Progenitor cell of endocrine pancreas (in vitro differentiated cells): ENCODE results near the gene PARK7. TPM values are rescaled to one million over a fixed set of nuclear protein-coding genes. Genes with fewer than 3 reads are reported as not detected.

ENCODE experiments used
- DNase-seq: peaks from one replicate; pipeline ENCODE4 v3.0.0; 2021; ENCODE audit warnings: low spot score; ENCODE audit not compliant: unreplicated experiment
- H3K27ac Mint-ChIP-seq: 2 replicates; pipeline ENCODE4 v1.8.0; 2021; ENCODE audit warnings: mild to moderate bottlenecking, moderate library complexity, mixed read lengths
- H3K27me3 Mint-ChIP-seq: 2 replicates; pipeline ENCODE4 v1.8.0; 2021; ENCODE audit warnings: mixed read lengths
- H3K36me3 Mint-ChIP-seq: 2 replicates; pipeline ENCODE4 v1.8.0; 2022; ENCODE audit warnings: mixed read lengths; ENCODE audit not compliant: insufficient read depth
- H3K4me1 Mint-ChIP-seq: 2 replicates; pipeline ENCODE4 v1.8.0; 2021; ENCODE audit warnings: low read depth, mixed read lengths
- H3K4me3 Mint-ChIP-seq: 2 replicates; pipeline ENCODE4 v1.8.0; 2021; ENCODE audit warnings: low read depth, mild to moderate bottlenecking, moderate library complexity, mixed read lengths
- H3K9me3 Mint-ChIP-seq: 2 replicates; pipeline ENCODE4 v1.8.0; 2021; ENCODE audit warnings: low read depth, mixed read lengths
- total RNA-seq: library from RNA; stranded (reverse); gene quantifications from 2 replicates; pipeline ENCODE4 v1.2.1, GENCODE V29; 2021
- TF ChIP-seq, protein P1 (sequence below): fragments of 200-600 bp; sonication (generic); IDR thresholded peaks from one replicate; pipeline ENCODE4 v1.5.0; 2021; ENCODE audit warnings: antibody characterized with exemption, mild to moderate bottlenecking; ENCODE audit not compliant: unreplicated experiment

PARK7 gene
- total RNA-seq, 1 donor from 2014 or later: 218 TPM

DNA sequence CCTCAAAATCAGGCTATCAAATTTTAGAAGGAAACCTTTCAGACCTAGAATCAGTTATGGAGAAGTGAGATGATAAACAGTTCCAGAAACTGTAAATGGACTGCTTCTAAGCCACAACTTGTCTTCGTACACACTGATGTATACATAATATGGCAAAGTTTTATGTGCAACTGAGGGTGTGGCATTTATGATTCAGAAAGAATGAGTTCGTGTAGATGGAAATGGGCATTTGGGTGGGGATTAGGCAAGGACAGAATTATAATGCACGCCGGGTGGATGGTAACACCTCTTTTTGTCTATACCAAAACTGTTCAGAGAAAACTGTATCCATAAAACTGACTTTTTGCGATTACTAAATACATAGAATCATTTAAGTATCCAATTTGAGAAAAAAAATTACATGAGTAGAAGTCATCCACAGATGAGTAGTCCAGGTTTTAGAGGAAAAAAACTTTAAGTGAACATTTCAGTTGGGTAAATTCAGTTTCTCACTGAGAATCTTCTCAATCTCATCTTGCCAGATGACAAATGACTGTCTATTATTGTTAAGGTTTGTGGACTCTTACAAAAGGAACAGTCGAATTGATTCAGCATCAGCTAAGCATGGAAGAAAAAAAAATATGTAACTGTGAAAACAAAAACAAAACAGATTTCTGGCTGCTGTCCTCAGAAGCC, 42.1 kb downstream of the PARK7 start:
- Mint-ChIP-seq H3K36me3 (peaks cover 2% of the 10 kb centered on the region), H3K27ac (peak overlapping the region; percentile 91), H3K4me3 (no peak overlapping the region), H3K9me3 (no peaks in the 10 kb centered on the region), H3K27me3 (no peaks in the 10 kb centered on the region), H3K4me1 (peaks cover 39% of the 10 kb centered on the region)
- TF ChIP-seq, protein P1, sequence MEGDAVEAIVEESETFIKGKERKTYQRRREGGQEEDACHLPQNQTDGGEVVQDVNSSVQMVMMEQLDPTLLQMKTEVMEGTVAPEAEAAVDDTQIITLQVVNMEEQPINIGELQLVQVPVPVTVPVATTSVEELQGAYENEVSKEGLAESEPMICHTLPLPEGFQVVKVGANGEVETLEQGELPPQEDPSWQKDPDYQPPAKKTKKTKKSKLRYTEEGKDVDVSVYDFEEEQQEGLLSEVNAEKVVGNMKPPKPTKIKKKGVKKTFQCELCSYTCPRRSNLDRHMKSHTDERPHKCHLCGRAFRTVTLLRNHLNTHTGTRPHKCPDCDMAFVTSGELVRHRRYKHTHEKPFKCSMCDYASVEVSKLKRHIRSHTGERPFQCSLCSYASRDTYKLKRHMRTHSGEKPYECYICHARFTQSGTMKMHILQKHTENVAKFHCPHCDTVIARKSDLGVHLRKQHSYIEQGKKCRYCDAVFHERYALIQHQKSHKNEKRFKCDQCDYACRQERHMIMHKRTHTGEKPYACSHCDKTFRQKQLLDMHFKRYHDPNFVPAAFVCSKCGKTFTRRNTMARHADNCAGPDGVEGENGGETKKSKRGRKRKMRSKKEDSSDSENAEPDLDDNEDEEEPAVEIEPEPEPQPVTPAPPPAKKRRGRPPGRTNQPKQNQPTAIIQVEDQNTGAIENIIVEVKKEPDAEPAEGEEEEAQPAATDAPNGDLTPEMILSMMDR: no peak
- no peak for DNase-seq

DNA sequence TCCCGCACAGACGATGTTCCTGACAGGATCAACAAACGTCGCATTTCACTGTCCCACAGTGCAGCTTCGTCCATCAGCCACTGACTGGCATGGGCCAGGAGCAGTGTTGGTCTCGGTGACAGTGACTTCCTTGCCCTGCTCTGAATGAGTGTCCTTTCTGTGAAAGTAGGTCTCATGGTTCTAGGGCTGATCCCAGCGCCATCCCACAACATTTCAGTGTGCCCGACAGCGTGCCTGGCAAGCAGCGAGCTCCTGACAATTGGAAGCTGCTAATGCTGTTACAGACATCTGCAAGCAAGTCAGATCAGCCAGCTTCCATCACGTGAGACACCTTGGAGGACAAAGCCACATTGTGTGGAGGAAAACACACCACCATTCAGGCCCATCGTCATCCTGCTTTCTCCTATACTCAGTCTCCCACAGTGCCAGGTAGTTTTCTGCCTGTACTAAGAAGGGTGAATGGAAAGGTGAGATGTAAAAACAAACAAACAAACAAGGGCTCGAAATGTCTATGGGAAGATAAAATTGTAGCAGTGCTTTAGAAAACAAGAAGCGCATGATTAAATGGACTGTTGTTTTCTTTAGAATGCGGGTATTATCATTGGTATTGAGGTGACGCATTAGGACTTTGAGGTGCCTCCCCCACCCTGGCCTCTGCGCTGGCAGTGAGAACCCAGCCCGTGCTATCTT, 42.7 kb downstream of the PARK7 start:
- peaks cover 7% of the 10 kb centered on the region for H3K36me3 Mint-ChIP-seq
- H3K9me3 Mint-ChIP-seq: no peaks in the 10 kb centered on the region
- H3K4me1 Mint-ChIP-seq: peaks cover 39% of the 10 kb centered on the region
- DNase-seq: no peak
- H3K4me3 Mint-ChIP-seq: no peak overlapping the region
- H3K27ac Mint-ChIP-seq: peak overlapping the region; percentile 91
- no peaks in the 10 kb centered on the region for H3K27me3 Mint-ChIP-seq
- TF ChIP-seq, protein P1: no peak

DNA sequence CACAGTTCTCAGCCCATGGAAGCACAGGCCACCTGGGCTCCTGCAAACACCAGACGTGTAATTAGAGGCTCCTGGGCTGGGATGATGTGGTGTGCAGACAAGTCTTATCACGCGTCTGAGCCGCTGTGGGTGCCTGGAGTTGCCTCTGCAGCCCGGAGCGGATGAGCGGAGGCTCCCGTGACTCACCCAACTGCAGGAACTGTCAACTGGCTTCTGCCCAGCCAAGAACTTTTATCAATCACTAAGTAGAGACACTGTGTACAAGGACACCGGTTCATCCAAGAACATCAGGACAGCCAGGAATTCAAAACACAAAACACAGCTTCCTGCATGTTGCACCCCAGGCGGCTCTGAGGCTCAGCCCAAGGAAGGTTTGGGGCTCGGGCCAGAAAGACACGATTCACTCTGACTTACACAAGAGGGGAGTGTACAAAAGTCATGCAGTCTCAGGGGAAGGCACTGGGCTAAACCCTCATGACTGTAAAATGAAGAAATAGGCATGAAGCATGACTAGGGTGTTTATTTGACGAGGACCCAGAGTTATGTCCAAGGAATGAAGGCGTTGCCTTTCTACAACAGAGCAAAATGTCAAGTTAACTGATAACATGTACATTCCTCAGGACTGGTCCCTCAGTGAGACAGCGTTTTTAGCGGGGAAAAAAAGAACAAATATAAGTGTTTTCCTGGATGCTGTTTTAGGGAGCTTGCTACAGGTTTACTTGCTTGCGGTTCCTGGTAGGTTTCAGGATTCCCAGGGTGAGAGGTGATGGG, 43.5 kb downstream of the PARK7 start:
- Mint-ChIP-seq H3K36me3 (peaks cover 13% of the 10 kb centered on the region), H3K27me3 (no peaks in the 10 kb centered on the region), H3K4me1 (peaks cover 40% of the 10 kb centered on the region), H3K27ac (peak overlapping the region; percentile 91), H3K9me3 (no peaks in the 10 kb centered on the region), H3K4me3 (peak overlapping the region; percentile 36)
- no peak for DNase-seq
- TF ChIP-seq, protein P1: no peak

DNA sequence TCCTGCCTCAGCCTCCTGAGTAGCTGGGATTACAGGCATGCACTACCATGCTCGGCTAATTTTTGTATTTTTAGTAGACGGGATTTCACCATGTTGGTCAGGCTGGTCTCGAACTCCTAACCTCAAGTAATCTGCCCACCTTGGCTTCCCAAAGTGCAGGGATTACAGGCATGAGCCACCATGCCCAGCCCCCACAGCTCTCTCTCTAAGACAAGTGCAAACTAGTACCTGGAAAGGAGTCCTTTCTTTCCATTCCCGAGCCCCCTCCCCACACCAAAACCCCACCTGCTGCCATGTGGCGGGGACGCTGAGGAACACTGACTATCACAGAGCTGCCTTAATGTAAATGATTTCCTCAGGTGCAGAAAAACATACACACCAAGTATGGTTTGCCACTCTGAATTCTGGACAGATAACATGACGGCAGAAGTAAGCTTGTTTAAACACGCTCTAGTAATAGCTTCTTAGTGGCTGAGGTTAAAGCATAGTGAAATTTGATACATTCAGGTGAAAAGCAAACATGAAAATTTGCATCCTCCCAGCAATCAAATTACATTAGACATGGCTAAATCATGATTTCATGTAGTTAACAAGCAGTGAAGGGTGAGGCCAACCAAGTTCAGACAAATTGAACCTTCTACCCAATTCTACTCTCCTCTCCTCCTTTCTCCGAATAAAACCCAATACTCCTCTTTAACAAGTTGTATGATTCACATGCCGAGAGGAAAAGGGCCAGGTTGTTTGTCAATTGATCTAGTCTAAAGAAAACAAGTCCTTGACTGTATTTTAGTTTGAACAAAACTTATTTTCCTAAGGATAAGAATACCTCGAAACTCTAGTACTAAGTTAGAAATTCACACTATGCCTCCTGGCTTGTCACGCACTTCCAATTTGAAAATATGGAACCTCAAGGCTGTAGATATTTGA, 44.8 kb downstream of the PARK7 start:
- H3K36me3 Mint-ChIP-seq: peaks cover 18% of the 10 kb centered on the region
- H3K9me3 Mint-ChIP-seq: no peaks in the 10 kb centered on the region
- H3K27ac Mint-ChIP-seq: peak overlapping the region; percentile 91
- no peak for DNase-seq
- H3K4me1 Mint-ChIP-seq: peaks cover 40% of the 10 kb centered on the region
- TF ChIP-seq, protein P1: no peak
- H3K4me3 Mint-ChIP-seq: no peak overlapping the region
- H3K27me3 Mint-ChIP-seq: no peaks in the 10 kb centered on the region
